Keratinocyte (primary cell): Measurements from ENCODE around the gene ABCC9. TPM values are rescaled to one million over a fixed set of nuclear protein-coding genes. Genes with fewer than 3 reads are reported as not detected.

ENCODE experiments used
- DNase-seq: peaks from one replicate; pipeline ENCODE4 v3.0.0-alpha.2; 2011; ENCODE audit warnings: low read depth, missing footprints, low spot score
- FAIRE-seq: peaks from 2 replicates; lab custom pipeline; 2011; peaks lifted over from hg19 to GRCh38; lab: Jason Lieb, UNC
- H2AFZ ChIP-seq: 2 replicates; pipeline ENCODE4 v1.6.0; 2012; ENCODE audit warnings: low read length, control low read depth, inconsistent platforms; ENCODE audit not compliant: control insufficient read depth
- H3K27ac ChIP-seq: 2 replicates; pipeline ENCODE4 v1.5.1; 2011; ENCODE audit warnings: low read length; ENCODE audit not compliant: control insufficient read depth, insufficient read depth
- H3K27me3 ChIP-seq: 3 replicates; pipeline ENCODE4 v1.6.0; 2011; ENCODE audit warnings: low read length; ENCODE audit not compliant: control insufficient read depth, insufficient read depth; ENCODE audit errors: extremely low read depth
- H3K36me3 ChIP-seq, 2 experiments: 2 replicates in 1 of 2; 3 replicates in 1 of 2; pipeline ENCODE4 v1.5.1; 2011; ENCODE audit warnings: low read length in 2 of 2, mild to moderate bottlenecking in 1 of 2; ENCODE audit not compliant: control insufficient read depth in 2 of 2, insufficient read depth in 2 of 2; ENCODE audit errors: extremely low read depth in 1 of 2
- H3K4me1 ChIP-seq: 3 replicates; pipeline ENCODE4 v1.5.1; 2011; ENCODE audit warnings: low read length; ENCODE audit not compliant: control insufficient read depth, insufficient read depth; ENCODE audit errors: extremely low read depth
- H3K4me2 ChIP-seq: 3 replicates; pipeline ENCODE4 v1.6.0; 2011; ENCODE audit warnings: low read depth, low read length; ENCODE audit not compliant: control insufficient read depth, insufficient read depth; ENCODE audit errors: extremely low read depth
- H3K4me3 ChIP-seq, 3 experiments: fragments of 200-600 bp in 1 of 3; sonication (generic) in 1 of 3; 2 replicates in 2 of 3; 3 replicates in 1 of 3; pipeline ENCODE4 v1.5.1; 2011 to 2016; ENCODE audit warnings: low read length in 3 of 3, mild to moderate bottlenecking in 3 of 3, control low read depth in 2 of 3, inconsistent platforms in 1 of 3, low read depth in 1 of 3, mixed read lengths in 1 of 3, mixed run types in 1 of 3, moderate library complexity in 1 of 3; ENCODE audit not compliant: control insufficient read depth in 2 of 3, insufficient read depth in 2 of 3; ENCODE audit errors: extremely low read depth in 1 of 3
- H3K79me2 ChIP-seq: 2 replicates; pipeline ENCODE4 v1.6.0; 2012; ENCODE audit warnings: low read length; ENCODE audit not compliant: control insufficient read depth, insufficient read depth
- H3K9ac ChIP-seq: 3 replicates; pipeline ENCODE4 v1.6.0; 2011; ENCODE audit warnings: low read length; ENCODE audit not compliant: control insufficient read depth, insufficient read depth; ENCODE audit errors: extremely low read depth
- H3K9me1 ChIP-seq: 3 replicates; pipeline ENCODE4 v1.6.0; 2011; ENCODE audit warnings: low read length; ENCODE audit not compliant: control insufficient read depth, insufficient read depth; ENCODE audit errors: extremely low read depth
- H3K9me3 ChIP-seq: 2 replicates; pipeline ENCODE4 v1.5.1; 2012; ENCODE audit warnings: low read depth, low read length; ENCODE audit not compliant: control insufficient read depth
- H4K20me1 ChIP-seq: 3 replicates; pipeline ENCODE4 v1.6.0; 2011; ENCODE audit warnings: low read length; ENCODE audit not compliant: control insufficient read depth, insufficient read depth; ENCODE audit errors: extremely low read depth
- CTCF ChIP-seq, 3 experiments: IDR thresholded peaks in 1 of 3; conservative IDR thresholded peaks in 1 of 3; optimal IDR thresholded peaks in 1 of 3; 2 replicates in 2 of 3; 3 replicates in 1 of 3; pipeline versions ENCODE3 to v1.5.1; 2011; ENCODE audit warnings: low read length in 3 of 3, mild to moderate bottlenecking in 3 of 3, moderate library complexity in 2 of 3, control low read depth in 1 of 3, inconsistent platforms in 1 of 3; ENCODE audit not compliant: insufficient read depth in 2 of 3; ENCODE audit errors: extremely low read depth in 1 of 3
- EZH2 ChIP-seq: IDR thresholded peaks from one replicate; pipeline ENCODE4 v1.6.1; 2012; ENCODE audit warnings: inconsistent platforms, mild to moderate bottlenecking, low read length, moderate library complexity
- dilution Hi-C: fragments of 300-500 bp; cut with MboI; formaldehyde crosslinking; loops from one replicate; pipeline ENCODE4 v1.7.0; 2020; ENCODE audit warnings: low sequenced_read_pairs; ENCODE audit not compliant: extremely low pct_ligation_motif_present
- polyA plus RNA-seq, 5 experiments: library from polyadenylated mRNA; depleted of rRNA in 3 of 5; stranded (reverse) in 3 of 5; stranded (forward) in 1 of 5; unstranded in 1 of 5; fragments of >200 nt; gene quantifications; 1 replicate in 1 of 5; 2 replicates in 3 of 5; 3 replicates in 1 of 5; pipeline versions ENCODE4 v1.2.1 to v1.2.3, GENCODE V29; 2011 to 2012; ENCODE audit warnings: missing spikeins in 2 of 5, low read depth in 1 of 5, low replicate concordance in 1 of 5

Gene ABCC9
- polyA plus RNA-seq, 1 donor (not counting 4 experiments of a cell fraction or from before 2014, with no cell fraction given), result not detected

GRCh38 chr12:21819678-21820077, 121.5 kb downstream of the ABCC9 start:
- H3K4me1 ChIP-seq, result peaks cover 6% of the 10 kb centered on the region
- H3K36me3 ChIP-seq, result no peaks in the 10 kb centered on the region
- H2AFZ ChIP-seq, result no peak overlapping the region
- no peaks in the 10 kb centered on the region for H4K20me1 ChIP-seq
- TF ChIP-seq EZH2 (no peak), CTCF (optimal IDR thresholded peaks at IDR 0.05 in 1 of 3, IDR thresholded peaks at IDR 0.05 in 1 of 3, conservative IDR thresholded peaks at IDR 0.05 in 1 of 3; ENCODE audit: extremely low read depth in 1 of 3, insufficient read depth in 2 of 3, low read length in 3 of 3) (no peak)
- FAIRE-seq (no peak), DNase-seq (no peak)
- dilution Hi-C loops, result no loop called here
- H3K9me1 ChIP-seq, result no peaks in the 10 kb centered on the region
- H3K27ac ChIP-seq, result no peak overlapping the region
- no peak overlapping the region for H3K9ac ChIP-seq
- no peak overlapping the region for H3K4me2 ChIP-seq
- no peaks in the 10 kb centered on the region for H3K27me3 ChIP-seq
- H3K4me3 ChIP-seq, result no peak overlapping the region
- H3K9me3 ChIP-seq, result no peaks in the 10 kb centered on the region
- no peaks in the 10 kb centered on the region for H3K79me2 ChIP-seq

GRCh38 chr12:21819236-21819635, 122.0 kb downstream of the ABCC9 start:
- H3K9me3 ChIP-seq, result no peaks in the 10 kb centered on the region
- H3K79me2 ChIP-seq, result no peaks in the 10 kb centered on the region
- H4K20me1 ChIP-seq, result no peaks in the 10 kb centered on the region
- peaks cover 6% of the 10 kb centered on the region for H3K4me1 ChIP-seq
- FAIRE-seq (no peak), DNase-seq (no peak)
- H3K36me3 ChIP-seq, result no peaks in the 10 kb centered on the region
- no peak overlapping the region for H3K4me3 ChIP-seq
- no peak overlapping the region for H3K27ac ChIP-seq
- H3K4me2 ChIP-seq, result no peak overlapping the region
- no peak overlapping the region for H2AFZ ChIP-seq
- dilution Hi-C loops, result no loop called here
- no peaks in the 10 kb centered on the region for H3K27me3 ChIP-seq
- no peaks in the 10 kb centered on the region for H3K9me1 ChIP-seq
- H3K9ac ChIP-seq, result no peak overlapping the region
- no peak for TF ChIP-seq EZH2
- TF ChIP-seq CTCF (optimal IDR thresholded peaks at IDR 0.05 in 1 of 3, IDR thresholded peaks at IDR 0.05 in 1 of 3, conservative IDR thresholded peaks at IDR 0.05 in 1 of 3; ENCODE audit: extremely low read depth in 1 of 3, insufficient read depth in 2 of 3, low read length in 3 of 3), result no peak
